ENCODE measurements around the gene MND1. TPM values are rescaled to one million over a fixed set of nuclear protein-coding genes. Genes with fewer than 3 reads are reported as not detected.

MND1 gene
- total RNA-seq, 1 donor from 2014 or later, result 6.8 TPM

DNA sequence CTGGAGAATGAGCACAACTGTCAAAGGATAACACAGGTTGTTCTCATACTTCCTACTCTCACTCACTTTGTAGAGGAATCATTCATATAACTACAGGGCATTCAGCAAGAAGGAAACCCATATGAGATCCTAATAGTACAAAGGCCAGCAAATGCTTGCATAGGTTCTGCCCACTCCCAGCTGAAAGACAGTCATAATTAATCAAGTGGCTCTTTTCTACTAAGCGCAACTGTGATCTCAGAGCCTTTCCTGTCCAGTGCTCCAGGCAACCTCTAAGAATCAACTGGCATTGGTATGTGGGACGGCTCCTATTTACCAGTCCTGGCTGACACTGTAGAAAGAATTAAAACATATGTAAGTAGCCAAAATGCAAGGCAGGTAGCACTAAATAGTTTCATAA lies 18.9 kb upstream of the MND1 start:
- Histone ChIP-seq H3K4me1 (ENCODE audit: control insufficient read depth in 3 of 3, insufficient read depth in 3 of 3, low read length in 3 of 3) (no peaks in the 10 kb centered on the region), H3K4me3 (ENCODE audit: low read length in 3 of 3) (no peak overlapping the region), H3K36me3 (ENCODE audit: control insufficient read depth in 3 of 3, insufficient read depth in 3 of 3, low read length in 3 of 3) (peaks cover 5 to 15% (median 10%) of the 10 kb centered on the region in 3 donors), H3K27ac (ENCODE audit: low read depth, low read length) (no peak overlapping the region), H3K9me3 (ENCODE audit: control insufficient read depth in 3 of 3, low read length in 3 of 3) (no peaks in the 10 kb centered on the region), H3K9ac (ENCODE audit: low read depth in 1 of 3, low read length in 3 of 3) (no peak overlapping the region), H3K27me3 (ENCODE audit: control insufficient read depth in 3 of 3, insufficient read depth in 3 of 3, low read length in 3 of 3) (no peaks in the 10 kb centered on the region)

- Histone ChIP-seq H3K4me3 (ENCODE audit: low read length in 3 of 3) (no peak overlapping the region), H3K9ac (ENCODE audit: low read depth in 1 of 3, low read length in 3 of 3) (no peak overlapping the region), H3K27ac (ENCODE audit: low read depth, low read length) (no peak overlapping the region), H3K27me3 (ENCODE audit: control insufficient read depth in 3 of 3, insufficient read depth in 3 of 3, low read length in 3 of 3) (no peaks in the 10 kb centered on the region), H3K9me3 (ENCODE audit: control insufficient read depth in 3 of 3, low read length in 3 of 3) (no peaks in the 10 kb centered on the region), H3K36me3 (ENCODE audit: control insufficient read depth in 3 of 3, insufficient read depth in 3 of 3, low read length in 3 of 3) (peaks cover 2 to 11% (median 4%) of the 10 kb centered on the region in 3 donors), H3K4me1 (ENCODE audit: control insufficient read depth in 3 of 3, insufficient read depth in 3 of 3, low read length in 3 of 3) (no peaks in the 10 kb centered on the region)
These were observed 18.0 kb upstream of the MND1 start for GRCh38 chr4:153326513-153326912.

GRCh38 chr4:153327247-153327646 lies 17.2 kb upstream of the MND1 start:
- Histone ChIP-seq H3K36me3 (ENCODE audit: control insufficient read depth in 3 of 3, insufficient read depth in 3 of 3, low read length in 3 of 3) (peaks cover 2 to 13% (median 4%) of the 10 kb centered on the region in 3 donors), H3K9ac (ENCODE audit: low read depth in 1 of 3, low read length in 3 of 3) (no peak overlapping the region), H3K4me1 (ENCODE audit: control insufficient read depth in 3 of 3, insufficient read depth in 3 of 3, low read length in 3 of 3) (no peaks in the 10 kb centered on the region), H3K9me3 (ENCODE audit: control insufficient read depth in 3 of 3, low read length in 3 of 3) (no peaks in the 10 kb centered on the region), H3K27ac (ENCODE audit: low read depth, low read length) (no peak overlapping the region), H3K4me3 (ENCODE audit: low read length in 3 of 3) (no peak overlapping the region), H3K27me3 (ENCODE audit: control insufficient read depth in 3 of 3, insufficient read depth in 3 of 3, low read length in 3 of 3) (no peaks in the 10 kb centered on the region)

GRCh38 chr4:153332936-153333335 lies 11.6 kb upstream of the MND1 start:
- Histone ChIP-seq H3K4me3 (ENCODE audit: low read length in 3 of 3) (no peak overlapping the region), H3K27ac (ENCODE audit: low read depth, low read length) (no peak overlapping the region), H3K4me1 (ENCODE audit: control insufficient read depth in 3 of 3, insufficient read depth in 3 of 3, low read length in 3 of 3) (no peaks in the 10 kb centered on the region), H3K9ac (ENCODE audit: low read depth in 1 of 3, low read length in 3 of 3) (no peak overlapping the region), H3K36me3 (ENCODE audit: control insufficient read depth in 3 of 3, insufficient read depth in 3 of 3, low read length in 3 of 3) (peaks cover 0 to 10% (median 0%) of the 10 kb centered on the region in 3 donors), H3K27me3 (ENCODE audit: control insufficient read depth in 3 of 3, insufficient read depth in 3 of 3, low read length in 3 of 3) (no peaks in the 10 kb centered on the region), H3K9me3 (ENCODE audit: control insufficient read depth in 3 of 3, low read length in 3 of 3) (no peaks in the 10 kb centered on the region)

- H3K36me3 ChIP-seq (ENCODE audit: control insufficient read depth in 3 of 3, insufficient read depth in 3 of 3, low read length in 3 of 3), result peaks cover 0 to 10% (median 0%) of the 10 kb centered on the region in 3 donors
- H3K9ac ChIP-seq (ENCODE audit: low read depth in 1 of 3, low read length in 3 of 3), result no peak overlapping the region
- H3K27me3 ChIP-seq (ENCODE audit: control insufficient read depth in 3 of 3, insufficient read depth in 3 of 3, low read length in 3 of 3), result no peaks in the 10 kb centered on the region
- H3K9me3 ChIP-seq (ENCODE audit: control insufficient read depth in 3 of 3, low read length in 3 of 3), result no peaks in the 10 kb centered on the region
- H3K27ac ChIP-seq (ENCODE audit: low read depth, low read length), result no peak overlapping the region
- H3K4me1 ChIP-seq (ENCODE audit: control insufficient read depth in 3 of 3, insufficient read depth in 3 of 3, low read length in 3 of 3), result no peaks in the 10 kb centered on the region
- H3K4me3 ChIP-seq (ENCODE audit: low read length in 3 of 3), result no peak overlapping the region
These were observed 10.6 kb upstream of the MND1 start for GRCh38 chr4:153333874-153334273.

- no peaks in the 10 kb centered on the region for H3K4me1 ChIP-seq (ENCODE audit: control insufficient read depth in 3 of 3, insufficient read depth in 3 of 3, low read length in 3 of 3)
- H3K9me3 ChIP-seq (ENCODE audit: control insufficient read depth in 3 of 3, low read length in 3 of 3), result no peaks in the 10 kb centered on the region
- H3K27me3 ChIP-seq (ENCODE audit: control insufficient read depth in 3 of 3, insufficient read depth in 3 of 3, low read length in 3 of 3), result no peaks in the 10 kb centered on the region
- no peak overlapping the region for H3K9ac ChIP-seq (ENCODE audit: low read depth in 1 of 3, low read length in 3 of 3)
- no peak overlapping the region for H3K4me3 ChIP-seq (ENCODE audit: low read length in 3 of 3)
- peaks cover 0 to 10% (median 0%) of the 10 kb centered on the region in 3 donors for H3K36me3 ChIP-seq (ENCODE audit: control insufficient read depth in 3 of 3, insufficient read depth in 3 of 3, low read length in 3 of 3)
- H3K27ac ChIP-seq (ENCODE audit: low read depth, low read length), result no peak overlapping the region
These were observed 8.8 kb upstream of the MND1 start for GRCh38 chr4:153335665-153336064.

- Histone ChIP-seq H3K9me3 (ENCODE audit: control insufficient read depth in 3 of 3, low read length in 3 of 3) (no peaks in the 10 kb centered on the region), H3K36me3 (ENCODE audit: control insufficient read depth in 3 of 3, insufficient read depth in 3 of 3, low read length in 3 of 3) (peaks cover 0 to 7% (median 0%) of the 10 kb centered on the region in 3 donors), H3K4me3 (ENCODE audit: low read length in 3 of 3) (no peak overlapping the region), H3K9ac (ENCODE audit: low read depth in 1 of 3, low read length in 3 of 3) (no peak overlapping the region), H3K27me3 (ENCODE audit: control insufficient read depth in 3 of 3, insufficient read depth in 3 of 3, low read length in 3 of 3) (no peaks in the 10 kb centered on the region), H3K4me1 (ENCODE audit: control insufficient read depth in 3 of 3, insufficient read depth in 3 of 3, low read length in 3 of 3) (no peaks in the 10 kb centered on the region), H3K27ac (ENCODE audit: low read depth, low read length) (no peak overlapping the region)
These were observed 6.8 kb upstream of the MND1 start for GRCh38 chr4:153337686-153338085.

- no peak overlapping the region for H3K9ac ChIP-seq (ENCODE audit: low read depth in 1 of 3, low read length in 3 of 3)
- no peak overlapping the region for H3K4me3 ChIP-seq (ENCODE audit: low read length in 3 of 3)
- H3K4me1 ChIP-seq (ENCODE audit: control insufficient read depth in 3 of 3, insufficient read depth in 3 of 3, low read length in 3 of 3), result peaks cover 2 to 7% (median 5%) of the 10 kb centered on the region in 3 donors
- H3K9me3 ChIP-seq (ENCODE audit: control insufficient read depth in 3 of 3, low read length in 3 of 3), result no peaks in the 10 kb centered on the region
- H3K27ac ChIP-seq (ENCODE audit: low read depth, low read length), result no peak overlapping the region
- H3K27me3 ChIP-seq (ENCODE audit: control insufficient read depth in 3 of 3, insufficient read depth in 3 of 3, low read length in 3 of 3), result no peaks in the 10 kb centered on the region
- no peaks in the 10 kb centered on the region for H3K36me3 ChIP-seq (ENCODE audit: control insufficient read depth in 3 of 3, insufficient read depth in 3 of 3, low read length in 3 of 3)
These were observed 2.9 kb upstream of the MND1 start for GRCh38 chr4:153341575-153342090.

- Histone ChIP-seq H3K4me3 (ENCODE audit: low read length in 3 of 3) (no peak overlapping the region), H3K27me3 (ENCODE audit: control insufficient read depth in 3 of 3, insufficient read depth in 3 of 3, low read length in 3 of 3) (no peaks in the 10 kb centered on the region), H3K27ac (ENCODE audit: low read depth, low read length) (no peak overlapping the region), H3K9me3 (ENCODE audit: control insufficient read depth in 3 of 3, low read length in 3 of 3) (no peaks in the 10 kb centered on the region), H3K4me1 (ENCODE audit: control insufficient read depth in 3 of 3, insufficient read depth in 3 of 3, low read length in 3 of 3) (peaks cover 2 to 7% (median 5%) of the 10 kb centered on the region in 3 donors), H3K36me3 (ENCODE audit: control insufficient read depth in 3 of 3, insufficient read depth in 3 of 3, low read length in 3 of 3) (no peaks in the 10 kb centered on the region), H3K9ac (ENCODE audit: low read depth in 1 of 3, low read length in 3 of 3) (no peak overlapping the region)
These were observed 1.5 kb upstream of the MND1 start for GRCh38 chr4:153342751-153343552.

Measured in skeletal muscle tissue (tissue), 4 donors.